Gastrocnemius medialis (tissue), 4 donors: ENCODE measurements around the gene RBM28.

ENCODE experiments used
- CTCF ChIP-seq, 5 experiments: fragments of 450-650 bp in 3 of 5; fragments of 200-600 bp in 2 of 5; sonication (generic) in 2 of 5; IDR thresholded peaks in 4 of 5; conservative IDR thresholded peaks in 1 of 5; 1 replicate in 4 of 5; 2 replicates in 1 of 5; pipeline ENCODE4 v1.5.1; 2016 to 2019; ENCODE audit warnings: antibody characterized with exemption in 5 of 5, mild to moderate bottlenecking in 3 of 5, moderate library complexity in 3 of 5
- POLR2A ChIP-seq, 2 donors: fragments of 450-650 bp; IDR thresholded peaks; one replicate each; pipeline ENCODE4 v1.6.1; 2017; ENCODE audit warnings: antibody characterized with exemption in 2 of 2, mild to moderate bottlenecking in 2 of 2, moderate library complexity in 2 of 2

GRCh38 chr7:128392446-128393327 lies 49.0 kb upstream of the RBM28 start:
- TF ChIP-seq CTCF (IDR thresholded peaks at IDR 0.05 in 4 of 5, conservative IDR thresholded peaks at IDR 0.05 in 1 of 5) (no peak), POLR2A (IDR thresholded peaks at IDR 0.05) (no peak)
